HepG2 (cell line): ENCODE results near the gene RIPK3. TPM values are rescaled to one million over a fixed set of nuclear protein-coding genes. Genes with fewer than 3 reads are reported as not detected.

ENCODE experiments used
- BCL6 ChIP-seq: IDR thresholded peaks from 2 replicates; pipeline ENCODE4 v1.6.1; 2016; ENCODE audit warnings: missing genetic modification reagents, missing compliant biosample characterization
- ELF3 ChIP-seq: IDR thresholded peaks from 2 replicates; pipeline ENCODE4 v1.6.1; 2016; ENCODE audit warnings: missing genetic modification reagents, missing compliant biosample characterization
- ONECUT2 ChIP-seq: sonication (generic); formaldehyde crosslinking; IDR thresholded peaks from 2 replicates; pipeline ENCODE4 v1.4.0; 2020; ENCODE audit warnings: missing genetic modification reagents
- ZNF354B ChIP-seq: sonication (generic); formaldehyde crosslinking; IDR thresholded peaks from 2 replicates; pipeline ENCODE4 v1.8.0; 2022; ENCODE audit warnings: mild to moderate bottlenecking, missing genetic modification reagents
- polyA plus RNA-seq, 8 experiments: library from polyadenylated mRNA; depleted of rRNA in 3 of 8; stranded (reverse) in 7 of 8; unstranded in 1 of 8; fragments of >200 nt; fragmentation: Illumina TruSeq in 4 of 8; extraction: Trizol in 4 of 8; gene quantifications; 2 replicates each; pipeline versions ENCODE4 v1.2.1 to v1.2.3, GENCODE V29; 2011 to 2016; ENCODE audit warnings: low read depth in 4 of 8, missing spikeins in 1 of 8, mixed read lengths in 1 of 8; ENCODE audit not compliant: insufficient read depth in 1 of 8
- total RNA-seq, 5 experiments: library from RNA; depleted of rRNA; stranded (reverse); fragments of >200 nt; fragmentation: Illumina TruSeq; extraction: Trizol; gene quantifications; 2 replicates each; pipeline ENCODE4 v1.2.3, GENCODE V29; 2016; ENCODE audit warnings: low read depth in 1 of 5
- TF ChIP-seq, protein P1 (sequence below): sonication (generic); formaldehyde crosslinking; IDR thresholded peaks from 2 replicates; pipeline ENCODE4 v1.5.0; 2020; ENCODE audit warnings: mild to moderate bottlenecking, missing genetic modification reagents, borderline replicate concordance
- TF ChIP-seq, protein P2 (sequence below): sonication (generic); formaldehyde crosslinking; IDR thresholded peaks from 2 replicates; pipeline ENCODE4 v1.8.0; 2022; ENCODE audit warnings: low read depth, missing genetic modification reagents
- TF ChIP-seq, protein P3 (sequence below): sonication (generic); formaldehyde crosslinking; IDR thresholded peaks from 2 replicates; pipeline ENCODE4 v1.8.0; 2022; ENCODE audit warnings: mild to moderate bottlenecking, missing genetic modification reagents, borderline replicate concordance
- TF ChIP-seq, protein P4 (sequence below): IDR thresholded peaks from 2 replicates; pipeline ENCODE4 v1.6.1; 2016; ENCODE audit warnings: mild to moderate bottlenecking
- TF ChIP-seq, protein P5 (sequence below): IDR thresholded peaks from 2 replicates; pipeline ENCODE4 v1.6.1; 2012; ENCODE audit warnings: low read length, improper control_type of control experiment
- TF ChIP-seq, protein P6 (sequence below): IDR thresholded peaks from 2 replicates; pipeline ENCODE4 v1.6.1; 2018; ENCODE audit warnings: missing genetic modification reagents, mild to moderate bottlenecking, missing compliant biosample characterization

Gene RIPK3
- total and polyA plus RNA-seq, 2 of the 13 experiments (the other 11 are each of a cell fraction or from before 2014, with no cell fraction given), result not detected

DNA sequence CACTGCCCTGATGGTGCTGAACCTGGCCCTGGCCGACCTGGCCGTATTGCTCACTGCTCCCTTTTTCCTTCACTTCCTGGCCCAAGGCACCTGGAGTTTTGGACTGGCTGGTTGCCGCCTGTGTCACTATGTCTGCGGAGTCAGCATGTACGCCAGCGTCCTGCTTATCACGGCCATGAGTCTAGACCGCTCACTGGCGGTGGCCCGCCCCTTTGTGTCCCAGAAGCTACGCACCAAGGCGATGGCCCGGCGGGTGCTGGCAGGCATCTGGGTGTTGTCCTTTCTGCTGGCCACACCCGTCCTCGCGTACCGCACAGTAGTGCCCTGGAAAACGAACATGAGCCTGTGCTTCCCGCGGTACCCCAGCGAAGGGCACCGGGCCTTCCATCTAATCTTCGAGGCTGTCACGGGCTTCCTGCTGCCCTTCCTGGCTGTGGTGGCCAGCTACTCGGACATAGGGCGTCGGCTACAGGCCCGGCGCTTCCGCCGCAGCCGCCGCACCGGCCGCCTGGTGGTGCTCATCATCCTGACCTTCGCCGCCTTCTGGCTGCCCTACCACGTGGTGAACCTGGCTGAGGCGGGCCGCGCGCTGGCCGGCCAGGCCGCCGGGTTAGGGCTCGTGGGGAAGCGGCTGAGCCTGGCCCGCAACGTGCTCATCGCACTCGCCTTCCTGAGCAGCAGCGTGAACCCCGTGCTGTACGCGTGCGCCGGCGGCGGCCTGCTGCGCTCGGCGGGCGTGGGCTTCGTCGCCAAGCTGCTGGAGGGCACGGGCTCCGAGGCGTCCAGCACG is 23.8 kb downstream of the RIPK3 start (continued):
- TF ChIP-seq, protein P1, sequence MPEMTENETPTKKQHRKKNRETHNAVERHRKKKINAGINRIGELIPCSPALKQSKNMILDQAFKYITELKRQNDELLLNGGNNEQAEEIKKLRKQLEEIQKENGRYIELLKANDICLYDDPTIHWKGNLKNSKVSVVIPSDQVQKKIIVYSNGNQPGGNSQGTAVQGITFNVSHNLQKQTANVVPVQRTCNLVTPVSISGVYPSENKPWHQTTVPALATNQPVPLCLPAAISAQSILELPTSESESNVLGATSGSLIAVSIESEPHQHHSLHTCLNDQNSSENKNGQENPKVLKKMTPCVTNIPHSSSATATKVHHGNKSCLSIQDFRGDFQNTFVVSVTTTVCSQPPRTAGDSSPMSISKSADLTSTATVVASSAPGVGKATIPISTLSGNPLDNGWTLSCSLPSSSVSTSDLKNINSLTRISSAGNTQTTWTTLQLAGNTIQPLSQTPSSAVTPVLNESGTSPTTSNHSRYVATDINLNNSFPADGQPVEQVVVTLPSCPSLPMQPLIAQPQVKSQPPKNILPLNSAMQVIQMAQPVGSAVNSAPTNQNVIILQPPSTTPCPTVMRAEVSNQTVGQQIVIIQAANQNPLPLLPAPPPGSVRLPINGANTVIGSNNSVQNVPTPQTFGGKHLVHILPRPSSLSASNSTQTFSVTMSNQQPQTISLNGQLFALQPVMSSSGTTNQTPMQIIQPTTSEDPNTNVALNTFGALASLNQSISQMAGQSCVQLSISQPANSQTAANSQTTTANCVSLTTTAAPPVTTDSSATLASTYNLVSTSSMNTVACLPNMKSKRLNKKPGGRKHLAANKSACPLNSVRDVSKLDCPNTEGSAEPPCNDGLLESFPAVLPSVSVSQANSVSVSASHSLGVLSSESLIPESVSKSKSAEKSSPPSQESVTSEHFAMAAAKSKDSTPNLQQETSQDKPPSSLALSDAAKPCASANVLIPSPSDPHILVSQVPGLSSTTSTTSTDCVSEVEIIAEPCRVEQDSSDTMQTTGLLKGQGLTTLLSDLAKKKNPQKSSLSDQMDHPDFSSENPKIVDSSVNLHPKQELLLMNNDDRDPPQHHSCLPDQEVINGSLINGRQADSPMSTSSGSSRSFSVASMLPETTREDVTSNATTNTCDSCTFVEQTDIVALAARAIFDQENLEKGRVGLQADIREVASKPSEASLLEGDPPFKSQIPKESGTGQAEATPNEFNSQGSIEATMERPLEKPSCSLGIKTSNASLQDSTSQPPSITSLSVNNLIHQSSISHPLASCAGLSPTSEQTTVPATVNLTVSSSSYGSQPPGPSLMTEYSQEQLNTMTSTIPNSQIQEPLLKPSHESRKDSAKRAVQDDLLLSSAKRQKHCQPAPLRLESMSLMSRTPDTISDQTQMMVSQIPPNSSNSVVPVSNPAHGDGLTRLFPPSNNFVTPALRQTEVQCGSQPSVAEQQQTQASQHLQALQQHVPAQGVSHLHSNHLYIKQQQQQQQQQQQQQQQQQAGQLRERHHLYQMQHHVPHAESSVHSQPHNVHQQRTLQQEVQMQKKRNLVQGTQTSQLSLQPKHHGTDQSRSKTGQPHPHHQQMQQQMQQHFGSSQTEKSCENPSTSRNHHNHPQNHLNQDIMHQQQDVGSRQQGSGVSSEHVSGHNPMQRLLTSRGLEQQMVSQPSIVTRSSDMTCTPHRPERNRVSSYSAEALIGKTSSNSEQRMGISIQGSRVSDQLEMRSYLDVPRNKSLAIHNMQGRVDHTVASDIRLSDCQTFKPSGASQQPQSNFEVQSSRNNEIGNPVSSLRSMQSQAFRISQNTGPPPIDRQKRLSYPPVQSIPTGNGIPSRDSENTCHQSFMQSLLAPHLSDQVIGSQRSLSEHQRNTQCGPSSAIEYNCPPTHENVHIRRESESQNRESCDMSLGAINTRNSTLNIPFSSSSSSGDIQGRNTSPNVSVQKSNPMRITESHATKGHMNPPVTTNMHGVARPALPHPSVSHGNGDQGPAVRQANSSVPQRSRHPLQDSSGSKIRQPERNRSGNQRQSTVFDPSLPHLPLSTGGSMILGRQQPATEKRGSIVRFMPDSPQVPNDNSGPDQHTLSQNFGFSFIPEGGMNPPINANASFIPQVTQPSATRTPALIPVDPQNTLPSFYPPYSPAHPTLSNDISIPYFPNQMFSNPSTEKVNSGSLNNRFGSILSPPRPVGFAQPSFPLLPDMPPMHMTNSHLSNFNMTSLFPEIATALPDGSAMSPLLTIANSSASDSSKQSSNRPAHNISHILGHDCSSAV (CRISPR knock-in tag), result 0 out of 2 replicates have a peak, but pooled peaks have one; percentile 92
- TF ChIP-seq, protein P2, sequence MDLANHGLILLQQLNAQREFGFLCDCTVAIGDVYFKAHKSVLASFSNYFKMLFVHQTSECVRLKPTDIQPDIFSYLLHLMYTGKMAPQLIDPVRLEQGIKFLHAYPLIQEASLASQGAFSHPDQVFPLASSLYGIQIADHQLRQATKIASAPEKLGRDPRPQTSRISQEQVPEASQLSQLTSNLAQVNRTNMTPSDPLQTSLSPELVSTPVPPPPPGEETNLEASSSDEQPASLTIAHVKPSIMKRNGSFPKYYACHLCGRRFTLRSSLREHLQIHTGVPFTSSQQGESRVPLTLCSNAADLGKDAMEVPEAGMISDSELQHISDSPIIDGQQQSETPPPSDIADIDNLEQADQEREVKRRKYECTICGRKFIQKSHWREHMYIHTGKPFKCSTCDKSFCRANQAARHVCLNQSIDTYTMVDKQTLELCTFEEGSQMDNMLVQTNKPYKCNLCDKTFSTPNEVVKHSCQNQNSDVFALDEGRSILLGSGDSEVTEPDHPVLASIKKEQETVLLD, result no peak
- TF ChIP-seq BCL6 (CRISPR knock-in tag) (peak; percentile 44), ZNF354B (CRISPR knock-in tag) (peak; percentile 92), ELF3 (CRISPR knock-in tag) (peak; percentile 96), ONECUT2 (CRISPR knock-in tag) (peak; percentile 76; the same call in 1 of the 2 replicates)
- TF ChIP-seq, protein P3, sequence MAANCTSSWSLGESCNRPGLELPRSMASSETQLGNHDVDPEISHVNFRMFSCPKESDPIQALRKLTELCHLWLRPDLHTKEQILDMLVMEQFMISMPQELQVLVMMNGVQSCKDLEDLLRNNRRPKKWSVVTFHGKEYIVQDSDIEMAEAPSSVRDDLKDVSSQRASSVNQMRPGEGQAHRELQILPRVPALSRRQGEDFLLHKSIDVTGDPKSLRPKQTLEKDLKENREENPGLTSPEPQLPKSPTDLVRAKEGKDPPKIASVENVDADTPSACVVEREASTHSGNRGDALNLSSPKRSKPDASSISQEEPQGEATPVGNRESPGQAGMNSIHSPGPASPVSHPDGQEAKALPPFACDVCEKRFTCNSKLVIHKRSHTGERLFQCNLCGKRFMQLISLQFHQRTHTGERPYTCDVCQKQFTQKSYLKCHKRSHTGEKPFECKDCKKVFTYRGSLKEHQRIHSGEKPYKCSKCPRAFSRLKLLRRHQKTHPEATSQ (CRISPR knock-in tag), result peak; percentile 97
- TF ChIP-seq, protein P4, sequence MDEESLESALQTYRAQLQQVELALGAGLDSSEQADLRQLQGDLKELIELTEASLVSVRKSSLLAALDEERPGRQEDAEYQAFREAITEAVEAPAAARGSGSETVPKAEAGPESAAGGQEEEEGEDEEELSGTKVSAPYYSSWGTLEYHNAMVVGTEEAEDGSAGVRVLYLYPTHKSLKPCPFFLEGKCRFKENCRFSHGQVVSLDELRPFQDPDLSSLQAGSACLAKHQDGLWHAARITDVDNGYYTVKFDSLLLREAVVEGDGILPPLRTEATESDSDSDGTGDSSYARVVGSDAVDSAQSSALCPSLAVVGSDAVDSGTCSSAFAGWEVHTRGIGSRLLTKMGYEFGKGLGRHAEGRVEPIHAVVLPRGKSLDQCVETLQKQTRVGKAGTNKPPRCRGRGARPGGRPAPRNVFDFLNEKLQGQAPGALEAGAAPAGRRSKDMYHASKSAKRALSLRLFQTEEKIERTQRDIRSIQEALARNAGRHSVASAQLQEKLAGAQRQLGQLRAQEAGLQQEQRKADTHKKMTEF (CRISPR knock-in tag), result peak; percentile 99
- TF ChIP-seq, protein P5, sequence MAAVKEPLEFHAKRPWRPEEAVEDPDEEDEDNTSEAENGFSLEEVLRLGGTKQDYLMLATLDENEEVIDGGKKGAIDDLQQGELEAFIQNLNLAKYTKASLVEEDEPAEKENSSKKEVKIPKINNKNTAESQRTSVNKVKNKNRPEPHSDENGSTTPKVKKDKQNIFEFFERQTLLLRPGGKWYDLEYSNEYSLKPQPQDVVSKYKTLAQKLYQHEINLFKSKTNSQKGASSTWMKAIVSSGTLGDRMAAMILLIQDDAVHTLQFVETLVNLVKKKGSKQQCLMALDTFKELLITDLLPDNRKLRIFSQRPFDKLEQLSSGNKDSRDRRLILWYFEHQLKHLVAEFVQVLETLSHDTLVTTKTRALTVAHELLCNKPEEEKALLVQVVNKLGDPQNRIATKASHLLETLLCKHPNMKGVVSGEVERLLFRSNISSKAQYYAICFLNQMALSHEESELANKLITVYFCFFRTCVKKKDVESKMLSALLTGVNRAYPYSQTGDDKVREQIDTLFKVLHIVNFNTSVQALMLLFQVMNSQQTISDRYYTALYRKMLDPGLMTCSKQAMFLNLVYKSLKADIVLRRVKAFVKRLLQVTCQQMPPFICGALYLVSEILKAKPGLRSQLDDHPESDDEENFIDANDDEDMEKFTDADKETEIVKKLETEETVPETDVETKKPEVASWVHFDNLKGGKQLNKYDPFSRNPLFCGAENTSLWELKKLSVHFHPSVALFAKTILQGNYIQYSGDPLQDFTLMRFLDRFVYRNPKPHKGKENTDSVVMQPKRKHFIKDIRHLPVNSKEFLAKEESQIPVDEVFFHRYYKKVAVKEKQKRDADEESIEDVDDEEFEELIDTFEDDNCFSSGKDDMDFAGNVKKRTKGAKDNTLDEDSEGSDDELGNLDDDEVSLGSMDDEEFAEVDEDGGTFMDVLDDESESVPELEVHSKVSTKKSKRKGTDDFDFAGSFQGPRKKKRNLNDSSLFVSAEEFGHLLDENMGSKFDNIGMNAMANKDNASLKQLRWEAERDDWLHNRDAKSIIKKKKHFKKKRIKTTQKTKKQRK, result no peak
- TF ChIP-seq, protein P6, sequence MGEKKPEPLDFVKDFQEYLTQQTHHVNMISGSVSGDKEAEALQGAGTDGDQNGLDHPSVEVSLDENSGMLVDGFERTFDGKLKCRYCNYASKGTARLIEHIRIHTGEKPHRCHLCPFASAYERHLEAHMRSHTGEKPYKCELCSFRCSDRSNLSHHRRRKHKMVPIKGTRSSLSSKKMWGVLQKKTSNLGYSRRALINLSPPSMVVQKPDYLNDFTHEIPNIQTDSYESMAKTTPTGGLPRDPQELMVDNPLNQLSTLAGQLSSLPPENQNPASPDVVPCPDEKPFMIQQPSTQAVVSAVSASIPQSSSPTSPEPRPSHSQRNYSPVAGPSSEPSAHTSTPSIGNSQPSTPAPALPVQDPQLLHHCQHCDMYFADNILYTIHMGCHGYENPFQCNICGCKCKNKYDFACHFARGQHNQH (CRISPR knock-in tag), result peak; percentile 99
